K562 (cell line): Measurements from ENCODE around the gene UNC5C. TPM values are rescaled to one million over a fixed set of nuclear protein-coding genes. Genes with fewer than 3 reads are reported as not detected.

ENCODE experiments used
- ATAC-seq: fragments of 200-7000 bp; cut with Tn5 transposase; 3 replicates; pipeline ENCODE4 v1.9.1; 2020; ENCODE audit warnings: moderate library complexity
- BruUV-seq: library from RNA; stranded (reverse); fragments of 400-500 nt; replicated peaks from 2 replicates; lab custom pipeline; 2021; lab: Mats Ljungman, UMichigan
- CTCF ChIA-PET: fragments of 300-600 bp; formaldehyde crosslinking; extraction: SDS; loops from one replicate; lab custom pipeline; 2021; ENCODE audit warnings: low intra/inter-chr PET ratio; lab: Yijun Ruan, JAX
- POLR2A ChIA-PET: fragments of 300-600, 350-650 bp; sonication (Branson Sonifier 250); formaldehyde crosslinking; extraction: SDS; loops from one replicate; lab custom pipeline; 2021; ENCODE audit warnings: antibody characterized with exemption, inconsistent platforms; lab: Yijun Ruan, JAX
- DNase-seq, 4 experiments: peaks; one replicate each; pipeline versions ENCODE4 v3.0.0 to v3.0.0-alpha.2; 2011 to 2018; ENCODE audit warnings: low spot score in 3 of 4, mixed read lengths in 3 of 4; ENCODE audit errors: extremely low read depth in 1 of 4
- FAIRE-seq: peaks from 2 replicates; lab custom pipeline; 2011; peaks lifted over from hg19 to GRCh38; lab: Jason Lieb, UNC
- H2AFZ ChIP-seq: 2 replicates; pipeline ENCODE4 v1.6.0; 2011; ENCODE audit warnings: low read depth, low read length, control low read depth, inconsistent platforms
- H3K27ac ChIP-seq: fragments of 200-600 bp; 3 replicates; pipeline ENCODE4 v1.8.0; 2011; ENCODE audit warnings: low read depth, mild to moderate bottlenecking, control low read depth, inconsistent platforms, low read length, moderate library complexity, mixed read lengths; ENCODE audit errors: extremely low read depth
- H3K27me3 ChIP-seq, 2 experiments: fragments of 300-600 bp in 1 of 2; 2 replicates in 1 of 2; 3 replicates in 1 of 2; pipeline versions ENCODE4 v1.6.0 to v1.8.0; 2011; ENCODE audit warnings: inconsistent platforms in 2 of 2, low read length in 2 of 2, mild to moderate bottlenecking in 1 of 2, mixed read lengths in 1 of 2, moderate library complexity in 1 of 2; ENCODE audit not compliant: control insufficient read depth in 2 of 2, insufficient read depth in 2 of 2
- H3K36me3 ChIP-seq: fragments of 300-600 bp; 3 replicates; pipeline ENCODE4 v1.8.0; 2011; ENCODE audit warnings: mild to moderate bottlenecking, low read length, inconsistent platforms; ENCODE audit not compliant: control insufficient read depth, insufficient read depth
- H3K4me1 ChIP-seq, 2 experiments: fragments of 200-600 bp in 1 of 2; replicated peaks in 1 of 2; 2 replicates in 1 of 2; 3 replicates in 1 of 2; pipeline versions ENCODE4 v1.5.1 to v1.8.0; 2011; ENCODE audit warnings: inconsistent platforms in 2 of 2, low read length in 2 of 2, mild to moderate bottlenecking in 1 of 2, mixed read lengths in 1 of 2, moderate library complexity in 1 of 2; ENCODE audit not compliant: control insufficient read depth in 2 of 2, insufficient read depth in 2 of 2
- H3K4me2 ChIP-seq: 2 replicates; pipeline ENCODE4 v1.6.1; 2011; ENCODE audit warnings: low read length, control low read depth, inconsistent platforms, mixed read lengths; ENCODE audit not compliant: insufficient read depth
- H3K4me3 ChIP-seq: fragments of 200-600 bp; sonication (generic), shearing (Covaris generic); 2 replicates; pipeline ENCODE4 v1.5.1; 2016; ENCODE audit warnings: control low read depth, inconsistent platforms
- H3K79me2 ChIP-seq: fragments of 200-600 bp; 3 replicates; pipeline ENCODE4 v1.8.0; 2011; ENCODE audit warnings: low read length, inconsistent platforms; ENCODE audit not compliant: control insufficient read depth, insufficient read depth
- H3K9ac ChIP-seq, 2 experiments: 2 replicates each; pipeline versions ENCODE4 v1.6.0 to v1.6.1; 2011; ENCODE audit warnings: low read depth in 2 of 2, low read length in 2 of 2, control low read depth in 1 of 2, inconsistent platforms in 1 of 2, mild to moderate bottlenecking in 1 of 2, mixed read lengths in 1 of 2; ENCODE audit not compliant: insufficient read depth in 1 of 2
- H3K9me1 ChIP-seq: one replicate; pipeline ENCODE4 v1.6.0; 2011; ENCODE audit warnings: inconsistent platforms, mild to moderate bottlenecking, low read length, moderate library complexity; ENCODE audit not compliant: control insufficient read depth, insufficient read depth
- H3K9me3 ChIP-seq: replicated peaks from 2 replicates; pipeline ENCODE4 v1.5.1; 2011; ENCODE audit warnings: low read depth, low read length, inconsistent platforms; ENCODE audit not compliant: control insufficient read depth, insufficient read depth
- H4K20me1 ChIP-seq: replicated peaks from 2 replicates; pipeline ENCODE4 v1.6.1; 2011; ENCODE audit warnings: low read length, inconsistent platforms, mixed read lengths; ENCODE audit not compliant: control insufficient read depth, insufficient read depth
- FOSL1 ChIP-seq: fragments of 200-800 bp; sonication (Bioruptor generic); conservative IDR thresholded peaks from 2 replicates; pipeline ENCODE4 v1.6.1; 2016; ENCODE audit warnings: missing genetic modification characterization, missing compliant biosample characterization
- HNRNPH1 ChIP-seq: fragments of 200-400 bp; formaldehyde crosslinking; optimal IDR thresholded peaks from 2 replicates; pipeline ENCODE3; 2017; ENCODE audit warnings: low read depth, mild to moderate bottlenecking, low read length, moderate library complexity
- RREB1 ChIP-seq: fragments of 250-450 bp; sonication (Bioruptor Pico); IDR thresholded peaks from 2 replicates; pipeline ENCODE4 v1.4.0; 2020
- ZNF217 ChIP-seq: sonication (generic); formaldehyde crosslinking; IDR thresholded peaks from 2 replicates; pipeline ENCODE4 v1.8.0; 2022; ENCODE audit warnings: mild to moderate bottlenecking, missing genetic modification reagents
- in situ Hi-C: fragments of 300-500 bp; cut with MboI; formaldehyde crosslinking; loops from 4 replicates; pipeline ENCODE4 v1.15.0; 2018; ENCODE audit warnings: inconsistent platforms, mixed read lengths
- intact Hi-C: fragments of 100-400 bp; cut with micrococcal nuclease; formaldehyde crosslinking; loops from 2 replicates; pipeline ENCODE4 v1.14.2; 2022
- polyA plus RNA-seq, 8 experiments: library from polyadenylated mRNA; depleted of rRNA in 4 of 8; stranded (reverse) in 5 of 8; unstranded in 3 of 8; fragments of >200 nt; fragmentation: Nextera tagmentation in 2 of 8; fragmentation: Illumina TruSeq in 1 of 8; extraction: Ambion mirVana in 2 of 8; extraction: Trizol in 1 of 8; gene quantifications; 2 replicates each; pipeline versions ENCODE4 v1.2.1 to v1.2.3, GENCODE V29; 2011 to 2014; ENCODE audit warnings: inconsistent platforms in 1 of 8, missing spikeins in 1 of 8
- total RNA-seq, 7 experiments: library from RNA; depleted of rRNA in 6 of 7; stranded (reverse); fragments of >200 nt in 6 of 7; fragmentation: Illumina TruSeq in 2 of 7; extraction: Trizol in 2 of 7; gene quantifications; 2 replicates each; pipeline versions ENCODE4 v1.2.1 to v1.2.3, GENCODE V29; 2011 to 2021; ENCODE audit warnings: low replicate concordance in 1 of 7
- TF ChIP-seq, protein P1 (sequence below): IDR thresholded peaks from 2 replicates; pipeline ENCODE4 v1.6.1; 2012; ENCODE audit warnings: low read depth, low read length, improper control_type of control experiment, borderline replicate concordance

UNC5C gene
- total and polyA plus RNA-seq, 9 of the 15 experiments (the other 6 are each of a cell fraction or from before 2014, with no cell fraction given): under 0.01 to 0.10 (median 0.03) TPM; not detected in 1

- Histone ChIP-seq H4K20me1 (no peaks in the 10 kb centered on the region), H3K9ac (no peak overlapping the region), H3K36me3 (no peaks in the 10 kb centered on the region), H3K79me2 (no peaks in the 10 kb centered on the region), H3K4me1 (no peaks in the 10 kb centered on the region; a peak in 3 of 5 replicates), H2AFZ (no peak overlapping the region), H3K9me3 (no peaks in the 10 kb centered on the region), H3K9me1 (no peaks in the 10 kb centered on the region), H3K4me3 (no peak overlapping the region), H3K27me3 (no peaks in the 10 kb centered on the region), H3K27ac (no peak overlapping the region), H3K4me2 (no peak overlapping the region)
- in situ Hi-C loops: no loop called here
- FAIRE-seq (no peak), DNase-seq (no peak), ATAC-seq (no peak)
- TF ChIP-seq ZNF217 (CRISPR knock-in tag) (no peak), RREB1 (CRISPR knock-in tag) (no peak), FOSL1 (no peak), HNRNPH1 (no peak)
- TF ChIP-seq, protein P1, sequence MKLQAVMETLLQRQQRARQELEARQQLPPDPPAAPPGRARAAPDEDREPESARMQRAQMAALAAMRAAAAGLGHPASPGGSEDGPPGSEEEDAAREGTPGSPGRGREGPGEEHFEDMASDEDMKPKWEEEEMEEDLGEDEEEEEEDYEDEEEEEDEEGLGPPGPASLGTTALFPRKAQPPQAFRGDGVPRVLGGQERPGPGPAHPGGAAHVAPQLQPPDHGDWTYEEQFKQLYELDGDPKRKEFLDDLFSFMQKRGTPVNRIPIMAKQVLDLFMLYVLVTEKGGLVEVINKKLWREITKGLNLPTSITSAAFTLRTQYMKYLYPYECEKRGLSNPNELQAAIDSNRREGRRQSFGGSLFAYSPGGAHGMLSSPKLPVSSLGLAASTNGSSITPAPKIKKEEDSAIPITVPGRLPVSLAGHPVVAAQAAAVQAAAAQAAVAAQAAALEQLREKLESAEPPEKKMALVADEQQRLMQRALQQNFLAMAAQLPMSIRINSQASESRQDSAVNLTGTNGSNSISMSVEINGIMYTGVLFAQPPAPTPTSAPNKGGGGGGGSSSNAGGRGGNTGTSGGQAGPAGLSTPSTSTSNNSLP: no peak
- intact Hi-C loops: no loop called here
- CTCF ChIA-PET: no interaction called here
- POLR2A ChIA-PET: interaction anchor here (1.7 kb wide), 1 partner anchor 17 kb away, joined by 4 read pairs; no protein-coding TSS in a partner anchor
- BruUV-seq: no TSS peak
Observed at GRCh38 chr4:95267081-95267480, 281.7 kb downstream of the UNC5C start.
